Glomerular visceral epithelial cell (primary cell): Measurements from ENCODE around the gene KLHL42.
A peak's percentile ranks its signal among the peaks of the same experiment; 100 is the strongest.

Source experiments
- DNase-seq: peaks from one replicate; pipeline ENCODE4 v3.0.0-alpha.2; 2016; ENCODE audit errors: extremely low spot score

The KLHL42 gene

GRCh38 chr12:27780612-27781408 is 777 bp downstream of the KLHL42 start:
- peak; percentile 65 for DNase-seq

DNA sequence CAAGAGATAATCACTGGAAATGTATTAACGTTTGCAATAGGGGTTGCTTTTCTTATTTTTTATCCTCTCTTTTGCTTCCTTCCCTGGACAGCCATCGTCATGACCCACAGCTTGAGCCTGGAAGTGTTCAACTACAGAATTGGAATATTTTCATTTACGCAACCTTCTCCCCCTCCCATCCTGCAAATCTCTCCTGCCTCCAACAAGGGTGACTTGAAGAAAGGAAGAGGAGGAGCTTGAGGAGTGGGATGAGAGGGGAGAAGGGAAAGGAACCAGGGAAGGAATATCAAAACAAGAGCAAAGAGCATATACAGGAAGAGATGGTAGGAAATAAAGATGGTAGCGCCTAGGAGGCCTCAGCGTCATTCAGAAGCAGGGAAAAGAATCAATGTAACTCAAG is 1.6 kb downstream of the KLHL42 start:
- DNase-seq = no peak

- no peak for DNase-seq
These were observed 2.4 kb downstream of the KLHL42 start for GRCh38 chr12:27782481-27782880.

GRCh38 chr12:27785882-27786570 is 6.0 kb downstream of the KLHL42 start:
- peak; percentile 29 for DNase-seq

DNA sequence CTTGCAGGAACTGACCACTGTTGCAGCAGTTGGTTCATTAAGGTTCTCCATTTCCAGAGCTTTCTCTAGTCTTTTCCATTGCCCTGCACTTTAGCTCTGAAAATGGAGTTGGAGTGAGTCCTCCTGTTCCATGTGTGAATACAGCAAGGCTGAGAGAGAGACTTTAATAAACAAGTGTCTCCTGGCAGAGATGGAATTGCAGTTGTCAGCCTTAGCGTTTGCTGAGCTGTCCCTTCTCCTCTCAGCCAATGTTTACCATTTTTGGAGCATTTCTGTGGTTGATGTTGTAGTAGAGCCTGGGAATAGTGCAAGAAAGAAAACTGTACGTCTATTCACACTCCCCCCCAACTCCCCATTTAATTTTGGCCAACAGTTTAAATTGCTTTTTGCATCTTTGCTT is 7.5 kb downstream of the KLHL42 start:
- DNase-seq = no peak

- no peak for DNase-seq
These were observed 10.1 kb downstream of the KLHL42 start for GRCh38 chr12:27790179-27790578.

DNA sequence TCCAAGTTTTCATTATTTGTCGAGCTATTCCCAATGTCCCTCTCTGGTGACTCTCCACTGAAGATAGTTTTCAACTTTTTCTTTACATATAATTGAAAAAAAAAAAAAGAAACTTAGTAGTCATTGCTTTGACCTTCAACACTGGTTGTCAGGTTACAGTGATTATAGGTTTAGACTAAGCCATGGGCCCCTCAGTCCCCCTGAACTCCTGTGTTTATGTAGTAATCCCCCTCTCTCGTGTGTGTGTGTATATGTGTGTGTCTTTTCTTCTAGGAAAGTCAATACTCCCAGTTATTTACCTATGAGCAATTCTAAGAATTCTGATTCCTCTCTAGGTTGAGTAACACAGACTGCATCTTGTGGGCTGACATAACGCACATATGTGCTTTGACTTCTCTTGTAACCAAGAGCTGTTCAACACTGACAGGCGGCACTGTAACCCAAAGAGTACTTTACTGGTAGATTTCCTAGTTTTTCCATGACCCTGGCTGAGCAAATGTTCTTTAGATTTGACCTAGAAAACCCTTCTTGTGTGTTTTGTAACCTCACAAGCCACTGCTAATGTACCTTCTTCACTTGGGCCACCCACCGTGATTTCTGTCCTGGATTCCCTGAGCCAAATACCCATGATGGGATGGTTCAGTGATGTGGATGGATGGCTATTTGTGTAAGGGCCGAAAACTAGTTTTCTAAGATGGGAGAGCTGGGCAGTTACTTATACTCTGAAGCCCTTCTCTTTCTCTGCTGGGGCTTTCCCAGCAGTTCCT is 15.0 kb downstream of the KLHL42 start:
- no peak for DNase-seq

DNA sequence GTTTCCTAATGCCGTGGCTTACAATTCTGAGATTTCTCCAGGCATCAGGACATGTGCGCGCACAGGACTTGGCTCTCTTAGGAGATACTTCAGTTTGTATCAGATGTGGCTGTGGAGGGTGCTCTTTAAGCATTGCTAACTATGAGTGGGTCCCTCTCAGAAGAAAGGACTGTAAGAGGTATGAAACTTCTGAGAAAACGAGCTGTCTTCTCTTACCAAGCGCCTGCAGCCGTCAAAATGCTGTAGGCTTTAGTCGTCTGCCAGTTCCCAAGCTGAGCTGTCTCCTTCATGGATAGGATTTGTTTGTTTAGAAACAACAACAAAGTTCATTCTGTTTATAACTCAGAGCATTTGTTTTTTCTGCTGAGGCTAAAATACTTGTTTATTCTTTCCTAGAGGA is 16.1 kb downstream of the KLHL42 start:
- DNase-seq = no peak

- no peak for DNase-seq
These were observed 17.4 kb downstream of the KLHL42 start for GRCh38 chr12:27797301-27798025.

GRCh38 chr12:27800819-27801218 is 20.8 kb downstream of the KLHL42 start:
- DNase-seq = no peak

- DNase-seq = no peak
These were observed 21.6 kb downstream of the KLHL42 start for GRCh38 chr12:27801630-27802029.

DNA sequence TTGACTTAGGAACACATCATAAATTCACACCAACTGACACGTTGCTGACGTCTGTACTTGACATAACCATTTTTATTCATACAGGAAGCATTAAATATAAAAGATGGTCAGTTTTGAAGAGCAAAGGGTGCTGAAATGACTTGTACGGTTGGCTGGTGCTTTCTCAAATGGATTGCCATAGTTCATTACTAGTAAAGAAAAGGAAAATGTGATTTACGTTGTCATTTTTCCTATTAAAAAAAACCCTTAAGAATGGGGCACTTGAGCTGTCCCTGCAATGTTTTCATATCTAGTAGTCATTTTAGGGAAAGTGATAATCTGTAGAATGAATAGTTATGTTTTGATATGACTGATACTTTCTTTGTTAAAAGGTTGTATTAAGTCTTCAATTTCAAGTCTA is 22.5 kb downstream of the KLHL42 start:
- no peak for DNase-seq

GRCh38 chr12:27802936-27803335 is 22.9 kb downstream of the KLHL42 start:
- no peak for DNase-seq

DNA sequence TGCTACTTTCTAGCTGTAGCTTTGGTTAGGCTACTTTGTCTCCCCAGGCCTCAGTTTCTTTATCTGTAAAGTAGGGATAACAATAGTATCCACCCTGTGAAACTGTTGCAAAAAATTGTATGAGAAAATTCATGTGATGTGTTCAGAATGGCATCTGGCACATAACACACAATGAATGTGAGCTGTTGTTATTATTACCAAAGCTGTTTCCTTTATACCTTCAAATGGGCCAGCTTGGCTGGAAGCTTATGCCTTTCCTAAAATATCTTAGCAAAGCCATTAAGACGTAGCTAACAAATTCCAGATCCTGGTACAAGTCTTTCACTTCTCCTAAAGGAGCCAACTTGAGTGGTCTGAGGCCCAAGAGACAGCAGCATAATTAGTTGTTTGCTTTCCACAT is 25.2 kb downstream of the KLHL42 start:
- DNase-seq = no peak

- no peak for DNase-seq
These were observed 26.2 kb downstream of the KLHL42 start for GRCh38 chr12:27806259-27806658.

DNA sequence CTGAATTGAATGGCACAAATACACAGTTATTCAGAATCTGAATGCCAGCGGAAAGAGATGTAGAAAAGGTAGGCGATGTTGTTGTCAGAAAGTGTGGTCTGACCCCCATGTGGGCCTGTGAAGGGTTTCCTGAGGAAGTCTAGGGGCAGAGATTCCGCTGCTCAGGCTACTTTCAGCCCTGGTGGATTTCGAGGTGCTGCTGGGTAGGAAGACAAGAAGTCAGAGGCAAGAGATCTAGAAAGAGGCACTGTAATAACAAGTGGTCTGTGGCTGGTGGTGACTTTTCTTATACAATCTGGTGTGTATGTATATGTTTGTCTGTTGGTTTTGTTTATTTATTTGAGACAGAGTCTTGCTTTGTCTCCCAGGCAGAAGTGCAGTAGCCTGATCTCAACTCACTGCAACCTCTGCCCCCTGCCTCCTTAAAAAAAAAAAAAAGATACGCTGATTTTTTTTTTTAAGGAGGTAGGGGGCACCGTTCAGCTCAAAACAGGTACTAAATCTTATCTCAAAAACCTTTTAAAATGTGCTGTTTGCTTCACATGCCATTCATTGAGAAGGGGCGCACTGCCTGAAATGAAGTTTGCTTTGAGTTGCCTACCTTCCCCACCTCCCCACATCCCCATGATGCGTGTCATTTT is 27.1 kb downstream of the KLHL42 start:
- DNase-seq = no peak

- no peak for DNase-seq
These were observed 28.8 kb downstream of the KLHL42 start for GRCh38 chr12:27808841-27809240.

DNA sequence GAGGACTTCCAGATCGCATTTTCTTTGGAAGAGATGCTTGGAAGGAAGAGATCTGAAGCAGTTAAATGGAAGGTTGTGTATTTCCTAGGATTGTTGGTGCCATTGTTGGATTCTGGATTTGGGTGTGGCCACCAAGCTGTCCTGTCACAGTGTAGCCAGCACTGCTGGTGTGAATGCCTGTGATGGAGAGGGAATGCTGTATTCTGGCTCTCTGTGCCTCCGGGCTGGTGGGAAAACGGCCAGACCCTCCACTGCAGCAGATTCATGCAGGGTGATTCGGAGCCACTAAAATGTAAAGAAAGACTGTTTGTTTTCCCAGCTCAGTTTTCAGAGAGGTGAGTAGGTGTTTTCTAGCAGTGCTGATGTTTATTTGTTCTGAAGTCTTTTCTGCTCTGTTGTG is 30.7 kb downstream of the KLHL42 start:
- DNase-seq = no peak

- no peak for DNase-seq
These were observed 32.5 kb downstream of the KLHL42 start for GRCh38 chr12:27812502-27812901.

- DNase-seq = no peak
These were observed 34.4 kb downstream of the KLHL42 start for GRCh38 chr12:27814411-27814810.

DNA sequence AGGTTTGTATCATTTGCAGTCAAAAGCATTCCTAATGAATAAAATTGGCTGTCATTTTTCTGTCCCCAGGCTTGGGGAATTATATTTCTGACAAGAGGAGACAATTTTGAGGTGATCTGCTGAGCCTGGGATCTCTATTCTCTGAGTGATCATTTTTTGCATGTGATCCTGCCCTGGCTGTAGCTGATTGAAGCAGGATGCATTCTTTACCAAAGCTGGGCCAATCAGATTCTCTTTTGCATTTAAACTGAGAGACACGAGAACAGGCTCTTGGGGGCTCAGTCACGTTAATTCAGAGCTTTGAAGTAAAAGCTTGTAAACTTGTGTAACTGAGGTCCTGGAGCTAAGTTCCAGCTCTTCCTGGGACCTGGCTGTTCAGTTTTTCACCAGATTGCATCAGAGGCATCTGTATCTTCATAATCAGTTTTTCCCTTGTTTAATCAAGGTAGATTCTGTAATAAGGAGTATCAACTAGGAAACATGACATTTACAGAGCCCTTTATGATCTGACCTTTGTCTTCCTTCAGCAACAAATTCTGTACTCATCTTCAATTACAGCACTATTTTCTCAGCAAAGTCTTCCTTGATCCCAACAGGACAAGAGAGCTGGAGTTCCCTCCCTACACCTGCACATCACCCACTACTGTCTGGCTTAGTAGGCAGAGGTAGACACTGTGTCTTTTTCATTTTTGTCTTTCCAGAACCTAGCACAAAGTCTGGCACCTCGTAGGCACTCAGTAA is 35.0 kb downstream of the KLHL42 start:
- DNase-seq = no peak
